Erythroblast (primary cell): ENCODE measurements around the gene MLIP.

ENCODE experiments used
- GATA1 ChIP-seq: IDR thresholded peaks from 2 replicates; pipeline ENCODE4 v1.6.1; 2011; ENCODE audit warnings: low read depth, mild to moderate bottlenecking, control low read depth, low read length, moderate library complexity
- POLR2A ChIP-seq: IDR thresholded peaks from 2 replicates; pipeline ENCODE4 v1.6.1; 2011; ENCODE audit warnings: mild to moderate bottlenecking, low read length

GRCh38 chr6:54289426-54289825, 178.2 kb downstream of the MLIP start:
- TF ChIP-seq POLR2A, result no peak
- no peak for TF ChIP-seq GATA1
